Measurements from ENCODE around the gene DGLUCY.
A peak's percentile ranks its signal among the peaks of the same experiment; 100 is the strongest.
"Not testable (repeated sequence)": the region's sequence is repeated elsewhere in the genome, so short reads cannot be mapped to it uniquely, and the experiment has no call there.

Gene DGLUCY

GRCh38 chr14:91256661-91257060 is 142.8 kb downstream of the DGLUCY start:
- DNase-seq = no peak

- DNase-seq = no peak
Observed at GRCh38 chr14:91257328-91258010, 143.6 kb downstream of the DGLUCY start.

GRCh38 chr14:91258011-91258618 is 144.2 kb downstream of the DGLUCY start:
- DNase-seq = peak in 3 of 56 donors; percentile 16 to 45 (median 28)

- DNase-seq = no peak
Observed at GRCh38 chr14:91258876-91259275, 145.0 kb downstream of the DGLUCY start.

GRCh38 chr14:91261115-91261514 is 147.2 kb downstream of the DGLUCY start:
- DNase-seq = no peak

- DNase-seq = no peak
Observed at GRCh38 chr14:91261986-91262549, 148.2 kb downstream of the DGLUCY start.

- DNase-seq = no peak
Observed at GRCh38 chr14:91263329-91263728, 149.5 kb downstream of the DGLUCY start.

GRCh38 chr14:91264151-91265150 is 150.6 kb downstream of the DGLUCY start:
- no peak for DNase-seq

GRCh38 chr14:91265404-91265803 is 151.5 kb downstream of the DGLUCY start:
- no peak for DNase-seq

- DNase-seq = not testable (repeated sequence)
Observed at GRCh38 chr14:91266276-91266675, 152.4 kb downstream of the DGLUCY start.

GRCh38 chr14:91267965-91268437 is 154.1 kb downstream of the DGLUCY start:
- no peak for DNase-seq

GRCh38 chr14:91269076-91269991 is 155.5 kb downstream of the DGLUCY start:
- DNase-seq = peak in 11 of 56 donors; percentile 16 to 45 (median 32)

GRCh38 chr14:91270188-91270587 is 156.3 kb downstream of the DGLUCY start:
- no peak for DNase-seq

GRCh38 chr14:91270619-91271018 is 156.7 kb downstream of the DGLUCY start:
- no peak for DNase-seq

- no peak for DNase-seq
Observed at GRCh38 chr14:91271639-91272038, 157.8 kb downstream of the DGLUCY start.

GRCh38 chr14:91272341-91273272 is 158.7 kb downstream of the DGLUCY start:
- peak in 19 of 56 donors; percentile 13 to 66 (median 31) for DNase-seq

GRCh38 chr14:91273273-91273884 is 159.5 kb downstream of the DGLUCY start:
- no peak for DNase-seq

- DNase-seq = no peak
Observed at GRCh38 chr14:91273885-91274273, 160.0 kb downstream of the DGLUCY start.

GRCh38 chr14:91274796-91275195 is 160.9 kb downstream of the DGLUCY start:
- no peak for DNase-seq
